HEK293T (cell line): ENCODE data around the gene GDF3.

Experiments used
- ARNT ChIP-seq: fragments of 450-650 bp; IDR thresholded peaks from 2 replicates; pipeline ENCODE4 v1.6.1; 2017; ENCODE audit warnings: mild to moderate bottlenecking
- BHLHE40 ChIP-seq: fragments of 450-650 bp; IDR thresholded peaks from 2 replicates; pipeline ENCODE4 v1.6.1; 2016; ENCODE audit warnings: mild to moderate bottlenecking, moderate library complexity, borderline replicate concordance
- FOXA1 ChIP-seq: fragments of 450-650 bp; IDR thresholded peaks from 2 replicates; pipeline ENCODE4 v1.6.1; 2016; ENCODE audit warnings: mild to moderate bottlenecking
- PKNOX1 ChIP-seq: fragments of 450-650 bp; IDR thresholded peaks from 2 replicates; pipeline ENCODE4 v1.6.1; 2016
- SP1 ChIP-seq: fragments of 450-650 bp; IDR thresholded peaks from 2 replicates; pipeline ENCODE4 v1.6.1; 2017
- TARDBP ChIP-seq: fragments of 450-650 bp; IDR thresholded peaks from 2 replicates; pipeline ENCODE4 v1.6.1; 2016
- ZNF384 ChIP-seq: fragments of 450-650 bp; IDR thresholded peaks from 2 replicates; pipeline ENCODE4 v1.6.1; 2016

GRCh38 chr12:7693793-7694192 lies 1.8 kb downstream of the GDF3 start:
- TF ChIP-seq TARDBP (no peak), ARNT (no peak), PKNOX1 (no peak), FOXA1 (no peak), ZNF384 (no peak), BHLHE40 (no peak), SP1 (no peak)
